Measurements from ENCODE around the gene KLHL1.

The KLHL1 gene

DNA sequence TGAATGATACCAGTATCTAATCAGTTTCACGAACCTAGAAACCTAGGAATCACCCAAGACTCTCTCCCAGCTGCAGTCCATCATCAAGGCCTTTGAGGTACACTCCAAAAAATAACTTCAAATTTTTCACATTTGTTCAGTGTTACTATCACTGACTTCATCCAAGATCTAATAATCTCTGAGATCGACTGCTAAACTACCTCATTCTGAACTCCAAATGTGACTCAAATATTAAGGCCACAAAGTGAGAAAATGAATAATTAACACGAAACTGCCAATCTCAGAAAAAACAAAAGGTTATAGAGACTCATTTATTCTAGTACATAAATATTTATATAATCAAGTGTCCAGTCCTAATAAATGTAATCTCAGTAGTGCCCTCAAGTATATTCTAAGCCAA is 430.9 kb downstream of the KLHL1 start:
- no peak for DNase-seq (ENCODE audit: low spot score)

- DNase-seq (ENCODE audit: low spot score), result no peak
Measured at GRCh38 chr13:69676286-69676685, 432.0 kb downstream of the KLHL1 start.

DNA sequence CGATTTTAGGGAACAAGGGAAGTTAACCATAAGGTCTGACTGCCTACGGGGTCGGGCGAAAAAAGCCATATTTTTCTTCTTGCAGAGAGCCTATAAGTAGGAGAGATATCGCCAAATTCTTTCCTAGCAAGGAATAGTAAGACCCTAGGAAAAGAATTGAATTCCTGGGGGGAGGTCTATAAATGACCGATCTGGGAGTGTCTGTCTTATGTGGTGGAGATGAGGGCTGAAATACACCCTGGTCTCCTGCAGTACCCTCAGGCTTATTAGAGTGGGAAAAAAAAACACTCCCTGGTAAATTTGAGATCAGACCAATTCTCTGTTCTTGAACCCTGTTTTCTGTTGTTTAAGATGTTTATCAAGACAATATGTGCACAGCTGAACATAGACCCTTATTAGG is 448.1 kb downstream of the KLHL1 start:
- no peak for DNase-seq (ENCODE audit: low spot score)

- no peak for DNase-seq (ENCODE audit: low spot score)
Measured at GRCh38 chr13:69657676-69658075, 450.6 kb downstream of the KLHL1 start.

GRCh38 chr13:69654392-69654791 is 453.9 kb downstream of the KLHL1 start:
- no peak for DNase-seq (ENCODE audit: low spot score)

All from AG08396 (cell line).